Measurements from ENCODE around the gene ABCB9.

- TF ChIP-seq CTCF (IDR thresholded peaks at IDR 0.05) (no peak), POLR2AphosphoS5 (IDR thresholded peaks at IDR 0.05; ENCODE audit: insufficient read depth in 1 of 2, low read depth in 1 of 2) (no peak)
Measured at GRCh38 chr12:122979908-122980182, 13.6 kb upstream of the ABCB9 start.
